Measurements from ENCODE around the gene TEX55. TPM values are rescaled to one million over a fixed set of nuclear protein-coding genes. Genes with fewer than 3 reads are reported as not detected.
"Not testable (repeated sequence)": the region's sequence is repeated elsewhere in the genome, so short reads cannot be mapped to it uniquely, and the experiment has no call there.

The TEX55 gene
- total and polyA plus RNA-seq, 2 donors (not counting 1 experiment from before 2014, with no cell fraction given) = not detected

DNA sequence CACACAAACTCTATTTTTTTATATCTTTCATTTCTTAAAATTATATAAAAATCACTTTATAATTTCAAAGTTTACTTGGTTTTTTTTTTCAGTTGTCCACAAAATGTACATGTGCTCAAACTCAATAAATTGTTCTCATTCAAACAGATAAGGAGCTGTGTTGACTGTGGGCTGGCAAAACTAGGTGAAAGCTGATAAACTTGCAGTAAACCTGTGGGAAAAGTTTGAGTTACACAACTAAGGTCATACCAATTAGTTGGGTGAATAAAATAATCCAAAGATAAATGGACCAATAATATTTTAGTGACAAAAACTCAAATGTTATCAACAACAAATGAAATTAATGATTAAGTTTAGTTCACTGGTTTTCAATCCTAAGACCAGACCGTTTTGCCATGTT, 14.8 kb downstream of the TEX55 start:
- H3K4me2 ChIP-seq (replicated peaks; ENCODE audit: low read depth, low read length, poor library complexity, severe bottlenecking) = no peak overlapping the region
- H3K27me3 Mint-ChIP-seq = peaks cover 31% of the 10 kb centered on the region
- H3K27ac ChIP-seq (ENCODE audit: low read length in 2 of 2) = no peak overlapping the region
- no peak for TF ChIP-seq EZH2 (IDR thresholded peaks at IDR 0.05; ENCODE audit: borderline replicate concordance, insufficient read depth, low read depth, low read length, poor library complexity, severe bottlenecking)
- TF ChIP-seq, protein P1, sequence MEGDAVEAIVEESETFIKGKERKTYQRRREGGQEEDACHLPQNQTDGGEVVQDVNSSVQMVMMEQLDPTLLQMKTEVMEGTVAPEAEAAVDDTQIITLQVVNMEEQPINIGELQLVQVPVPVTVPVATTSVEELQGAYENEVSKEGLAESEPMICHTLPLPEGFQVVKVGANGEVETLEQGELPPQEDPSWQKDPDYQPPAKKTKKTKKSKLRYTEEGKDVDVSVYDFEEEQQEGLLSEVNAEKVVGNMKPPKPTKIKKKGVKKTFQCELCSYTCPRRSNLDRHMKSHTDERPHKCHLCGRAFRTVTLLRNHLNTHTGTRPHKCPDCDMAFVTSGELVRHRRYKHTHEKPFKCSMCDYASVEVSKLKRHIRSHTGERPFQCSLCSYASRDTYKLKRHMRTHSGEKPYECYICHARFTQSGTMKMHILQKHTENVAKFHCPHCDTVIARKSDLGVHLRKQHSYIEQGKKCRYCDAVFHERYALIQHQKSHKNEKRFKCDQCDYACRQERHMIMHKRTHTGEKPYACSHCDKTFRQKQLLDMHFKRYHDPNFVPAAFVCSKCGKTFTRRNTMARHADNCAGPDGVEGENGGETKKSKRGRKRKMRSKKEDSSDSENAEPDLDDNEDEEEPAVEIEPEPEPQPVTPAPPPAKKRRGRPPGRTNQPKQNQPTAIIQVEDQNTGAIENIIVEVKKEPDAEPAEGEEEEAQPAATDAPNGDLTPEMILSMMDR (IDR thresholded peaks at IDR 0.05) = no peak
- H3K9me3 Mint-ChIP-seq (ENCODE audit: insufficient read depth) = peaks cover 6% of the 10 kb centered on the region
- no peak overlapping the region for H2AFZ ChIP-seq (ENCODE audit: insufficient read depth, low read depth, low read length, poor library complexity, severe bottlenecking)
- no CpG with 5 or more reads among the region's 1 CpG for WGBS (ENCODE audit: insufficient coverage)
- no peak overlapping the region for H3K4me3 ChIP-seq (ENCODE audit: control extremely low read depth in 1 of 5, extremely low read depth in 1 of 5, insufficient read depth in 1 of 5, low read depth in 2 of 5, low read length in 4 of 5)
- no peaks in the 10 kb centered on the region for H4K20me1 ChIP-seq (ENCODE audit: control insufficient read depth, insufficient read depth, low read length, poor library complexity, severe bottlenecking)
- no peaks in the 10 kb centered on the region for H3K4me1 Mint-ChIP-seq
- DNase-seq = no peak
- ChIA-PET POLR2A (no interaction called here), CTCF (no interaction called here)
- no peak overlapping the region for H3K9ac ChIP-seq (ENCODE audit: low read length)
- H3K79me2 ChIP-seq (ENCODE audit: control insufficient read depth, insufficient read depth, low read length) = no peaks in the 10 kb centered on the region
- intact Hi-C loops (cut with micrococcal nuclease) = no loop called here
- H3K4me3 Mint-ChIP-seq = no peak overlapping the region
- no peak for ATAC-seq (ENCODE audit: low read depth)
- no peaks in the 10 kb centered on the region for H3K36me3 ChIP-seq (replicated peaks in 1 of 2; ENCODE audit: control extremely low read depth in 1 of 2, control insufficient read depth in 1 of 2, extremely low read depth in 1 of 2, insufficient read depth in 2 of 2, low read length in 1 of 2)
- H3K27me3 ChIP-seq (replicated peaks in 1 of 4; ENCODE audit: control extremely low read depth in 1 of 4, control insufficient read depth in 3 of 4, insufficient read depth in 4 of 4, low read length in 3 of 4) = no peaks in the 10 kb centered on the region
- no peaks in the 10 kb centered on the region for H3K4me1 ChIP-seq (ENCODE audit: control insufficient read depth in 2 of 2, insufficient read depth in 2 of 2, low read length in 2 of 2)
- no peak overlapping the region for H3K27ac Mint-ChIP-seq
- H3K9me3 ChIP-seq (ENCODE audit: control extremely low read depth in 1 of 3, control insufficient read depth in 2 of 3, insufficient read depth in 1 of 3, low read length in 2 of 3) = peaks cover 4 to 28% (median 12%) of the 10 kb centered on the region in 3 donors

DNA sequence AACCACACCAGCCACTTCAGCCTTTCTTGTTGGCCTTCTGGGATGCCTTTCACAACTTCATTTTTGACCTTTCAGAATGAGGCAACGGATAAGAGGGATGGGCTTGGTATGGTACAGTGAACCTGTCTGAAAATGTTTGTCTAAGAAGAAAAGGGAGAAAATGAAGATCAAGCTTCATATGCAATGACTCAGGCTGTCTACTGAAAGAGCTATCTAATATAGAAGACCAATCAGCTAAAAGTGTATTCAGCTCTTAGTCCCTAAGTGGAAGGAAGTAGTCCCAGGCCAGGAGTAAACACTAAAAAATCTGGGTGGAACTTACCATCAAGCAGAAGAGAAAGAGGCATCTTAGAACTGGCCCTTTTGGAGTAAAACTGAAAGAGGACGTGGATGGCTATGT, 15.3 kb downstream of the TEX55 start:
- no peaks in the 10 kb centered on the region for H3K4me1 ChIP-seq (ENCODE audit: control insufficient read depth in 2 of 2, insufficient read depth in 2 of 2, low read length in 2 of 2)
- H3K79me2 ChIP-seq (ENCODE audit: control insufficient read depth, insufficient read depth, low read length) = no peaks in the 10 kb centered on the region
- no peaks in the 10 kb centered on the region for H3K27me3 ChIP-seq (replicated peaks in 1 of 4; ENCODE audit: control extremely low read depth in 1 of 4, control insufficient read depth in 3 of 4, insufficient read depth in 4 of 4, low read length in 3 of 4)
- H2AFZ ChIP-seq (ENCODE audit: insufficient read depth, low read depth, low read length, poor library complexity, severe bottlenecking) = no peak overlapping the region
- peaks cover 31% of the 10 kb centered on the region for H3K27me3 Mint-ChIP-seq
- ChIA-PET CTCF (no interaction called here), POLR2A (no interaction called here)
- H3K9me3 Mint-ChIP-seq (ENCODE audit: insufficient read depth) = peaks cover 6% of the 10 kb centered on the region
- no CpG with 5 or more reads among the region's 2 CpGs for WGBS (ENCODE audit: insufficient coverage)
- no peaks in the 10 kb centered on the region for H4K20me1 ChIP-seq (ENCODE audit: control insufficient read depth, insufficient read depth, low read length, poor library complexity, severe bottlenecking)
- ATAC-seq (ENCODE audit: low read depth) (no peak), DNase-seq (no peak)
- no peak overlapping the region for H3K27ac ChIP-seq (ENCODE audit: low read length in 2 of 2)
- no peak overlapping the region for H3K4me3 ChIP-seq (ENCODE audit: control extremely low read depth in 1 of 5, extremely low read depth in 1 of 5, insufficient read depth in 1 of 5, low read depth in 2 of 5, low read length in 4 of 5)
- TF ChIP-seq EZH2 (IDR thresholded peaks at IDR 0.05; ENCODE audit: borderline replicate concordance, insufficient read depth, low read depth, low read length, poor library complexity, severe bottlenecking) = no peak
- H3K9me3 ChIP-seq (ENCODE audit: control extremely low read depth in 1 of 3, control insufficient read depth in 2 of 3, insufficient read depth in 1 of 3, low read length in 2 of 3) = peaks cover 4 to 23% (median 12%) of the 10 kb centered on the region in 3 donors
- H3K36me3 ChIP-seq (replicated peaks in 1 of 2; ENCODE audit: control extremely low read depth in 1 of 2, control insufficient read depth in 1 of 2, extremely low read depth in 1 of 2, insufficient read depth in 2 of 2, low read length in 1 of 2) = no peaks in the 10 kb centered on the region
- H3K4me2 ChIP-seq (replicated peaks; ENCODE audit: low read depth, low read length, poor library complexity, severe bottlenecking) = no peak overlapping the region
- intact Hi-C loops (cut with micrococcal nuclease) = no loop called here
- H3K27ac Mint-ChIP-seq = no peak overlapping the region
- no peaks in the 10 kb centered on the region for H3K4me1 Mint-ChIP-seq
- H3K4me3 Mint-ChIP-seq = no peak overlapping the region
- no peak overlapping the region for H3K9ac ChIP-seq (ENCODE audit: low read length)

DNA sequence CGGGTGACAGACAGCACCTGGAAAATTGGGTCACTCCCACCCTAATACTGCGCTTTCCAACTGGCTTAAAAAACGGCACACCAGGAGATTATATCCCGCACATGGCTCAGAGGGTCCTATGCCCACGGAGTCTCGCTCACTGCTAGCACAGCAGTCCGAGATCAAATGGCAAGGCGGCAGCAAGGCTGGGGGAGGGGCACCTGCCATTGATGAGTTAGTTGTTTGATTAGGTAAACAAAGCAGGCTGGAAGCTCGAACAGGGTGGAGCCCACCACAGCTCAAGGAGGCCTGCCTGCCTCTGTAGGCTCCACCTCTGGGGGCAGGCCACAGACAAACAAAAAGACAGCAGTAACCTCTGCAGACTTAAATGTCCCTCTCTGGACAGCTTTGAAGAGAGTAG, 18.8 kb downstream of the TEX55 start:
- H3K36me3 ChIP-seq (replicated peaks in 1 of 2; ENCODE audit: control extremely low read depth in 1 of 2, control insufficient read depth in 1 of 2, extremely low read depth in 1 of 2, insufficient read depth in 2 of 2, low read length in 1 of 2); ATAC-seq (ENCODE audit: low read depth); H4K20me1 ChIP-seq (ENCODE audit: control insufficient read depth, insufficient read depth, low read length, poor library complexity, severe bottlenecking); H3K9me3 Mint-ChIP-seq (ENCODE audit: insufficient read depth); intact Hi-C loops (cut with micrococcal nuclease); POLR2A ChIA-PET; H3K4me1 Mint-ChIP-seq; H3K79me2 ChIP-seq (ENCODE audit: control insufficient read depth, insufficient read depth, low read length); H3K27ac Mint-ChIP-seq; H2AFZ ChIP-seq (ENCODE audit: insufficient read depth, low read depth, low read length, poor library complexity, severe bottlenecking); CTCF ChIA-PET; H3K4me3 Mint-ChIP-seq; H3K27ac ChIP-seq (ENCODE audit: low read length in 2 of 2); H3K4me2 ChIP-seq (replicated peaks; ENCODE audit: low read depth, low read length, poor library complexity, severe bottlenecking); H3K4me3 ChIP-seq (ENCODE audit: control extremely low read depth in 1 of 5, extremely low read depth in 1 of 5, insufficient read depth in 1 of 5, low read depth in 2 of 5, low read length in 4 of 5); H3K9me3 ChIP-seq (ENCODE audit: control extremely low read depth in 1 of 3, control insufficient read depth in 2 of 3, insufficient read depth in 1 of 3, low read length in 2 of 3); H3K9ac ChIP-seq (ENCODE audit: low read length); H3K4me1 ChIP-seq (ENCODE audit: control insufficient read depth in 2 of 2, insufficient read depth in 2 of 2, low read length in 2 of 2); DNase-seq; H3K27me3 ChIP-seq (replicated peaks in 1 of 4; ENCODE audit: control extremely low read depth in 1 of 4, control insufficient read depth in 3 of 4, insufficient read depth in 4 of 4, low read length in 3 of 4): not testable (repeated sequence)
- peaks cover 31% of the 10 kb centered on the region for H3K27me3 Mint-ChIP-seq
- WGBS (ENCODE audit: insufficient coverage) = 96% methylated on average over 7 of the region's 9 CpGs

Measured in B cell (primary cell).